Urinary bladder (tissue), 2 donors: ENCODE measurements around the gene FAM131B. TPM values are rescaled to one million over a fixed set of nuclear protein-coding genes. Genes with fewer than 3 reads are reported as not detected.

ENCODE experiments used
- polyA plus RNA-seq: library from polyadenylated mRNA; stranded (reverse); fragments of 200-250 nt; gene quantifications from one replicate; pipeline ENCODE4 v1.2.3, GENCODE V29; 2013
- small RNA-seq: library from RNA; depleted of rRNA; stranded (forward); fragments of <200 nt; gene quantifications from one replicate; pipeline ENCODE3, GENCODE V24; 2014
- total RNA-seq: library from RNA; depleted of rRNA; stranded (reverse); fragments of >200 nt; gene quantifications from one replicate; pipeline ENCODE4 v1.2.3, GENCODE V29; 2014
- donor health status: healthy.

The FAM131B gene
- total and polyA plus RNA-seq, 2 donors, result 3.2 to 4.1 TPM

Small RNAs within 50 kb of the gene (small RNA-seq; reads per million reads assigned to genes)
- 0.21 reads per million for gene MIR6892

Other genes with a start within 250 kb of the FAM131B start
- not detected for gene PIP, start 230.6 kb downstream of the FAM131B start, total RNA-seq
- gene PIP, start 230.6 kb downstream of the FAM131B start, polyA plus RNA-seq, result not detected
- gene TAS2R39, start 179.3 kb downstream of the FAM131B start, total RNA-seq, result not detected
- gene TAS2R39, start 179.3 kb downstream of the FAM131B start, polyA plus RNA-seq, result not detected
- gene TAS2R40, start 140.7 kb downstream of the FAM131B start, total RNA-seq, result not detected
- not detected for gene TAS2R40, start 140.7 kb downstream of the FAM131B start, polyA plus RNA-seq
- 84.8 TPM for gene GSTK1, start 99.3 kb downstream of the FAM131B start, total RNA-seq
- 139 TPM for gene GSTK1, start 99.3 kb downstream of the FAM131B start, polyA plus RNA-seq
- 2.1 TPM for gene TMEM139, start 77.8 kb downstream of the FAM131B start, total RNA-seq
- 1.2 TPM for gene TMEM139, start 77.8 kb downstream of the FAM131B start, polyA plus RNA-seq
- gene CASP2, start 74.4 kb downstream of the FAM131B start, total RNA-seq, result 22.0 TPM
- gene CASP2, start 74.4 kb downstream of the FAM131B start, polyA plus RNA-seq, result 7.5 TPM
- gene CLCN1, start 46.6 kb downstream of the FAM131B start, total RNA-seq, result 0.16 TPM
- 0.05 TPM for gene CLCN1, start 46.6 kb downstream of the FAM131B start, polyA plus RNA-seq
- 37.9 TPM for gene ZYX, start 18.6 kb upstream of the FAM131B start, total RNA-seq
- 386 TPM for gene ZYX, start 18.6 kb upstream of the FAM131B start, polyA plus RNA-seq
- gene EPHA1, start 46.1 kb upstream of the FAM131B start, total RNA-seq, result 3.2 TPM
- 1.4 TPM for gene EPHA1, start 46.1 kb upstream of the FAM131B start, polyA plus RNA-seq
- 0.42 TPM for gene TAS2R60, start 80.7 kb upstream of the FAM131B start, total RNA-seq
- not detected for gene TAS2R60, start 80.7 kb upstream of the FAM131B start, polyA plus RNA-seq
- gene TAS2R41, start 115.2 kb upstream of the FAM131B start, total RNA-seq, result not detected
- gene TAS2R41, start 115.2 kb upstream of the FAM131B start, polyA plus RNA-seq, result not detected
- gene CTAGE15, start 209.1 kb upstream of the FAM131B start, total RNA-seq, result 3.5 TPM
- 0.08 TPM for gene CTAGE15, start 209.1 kb upstream of the FAM131B start, polyA plus RNA-seq